Activated CD8-positive, alpha-beta T cell treated with anti-CD3 and anti-CD28 coated beads for 36 hours (primary cell): ENCODE data around the gene CTNNA3. TPM values are rescaled to one million over a fixed set of nuclear protein-coding genes. Genes with fewer than 3 reads are reported as not detected.

ENCODE experiments used
- ATAC-seq: fragments of 200-7000 bp; cut with Tn5 transposase; one replicate; pipeline ENCODE4 v1.10.0; 2021; ENCODE audit warnings: mild to moderate bottlenecking, moderate library complexity
- CTCF ChIA-PET: fragments of 350-600 bp; sonication (Branson Sonifier 250); formaldehyde crosslinking; loops from one replicate; lab custom pipeline; 2021; ENCODE audit warnings: antibody characterized with exemption; lab: Charles Lee
- POLR2A ChIA-PET: fragments of 350-600 bp; sonication (Branson Sonifier 250); formaldehyde crosslinking; loops from one replicate; lab custom pipeline; 2021; ENCODE audit warnings: antibody characterized with exemption; lab: Charles Lee
- DNase-seq: peaks from one replicate; pipeline ENCODE4 v3.0.0-alpha.2; 2020
- H3K27ac Mint-ChIP-seq: one replicate; pipeline ENCODE4 v1.8.0; 2021; ENCODE audit warnings: mild to moderate bottlenecking, mixed read lengths
- H3K27me3 Mint-ChIP-seq: one replicate; pipeline ENCODE4 v1.8.0; 2021; ENCODE audit warnings: mixed read lengths
- H3K36me3 Mint-ChIP-seq: one replicate; pipeline ENCODE4 v1.8.0; 2021; ENCODE audit warnings: low read depth, mixed read lengths
- H3K4me1 Mint-ChIP-seq: one replicate; pipeline ENCODE4 v1.8.0; 2021; ENCODE audit warnings: low read depth, mixed read lengths
- H3K4me3 Mint-ChIP-seq: one replicate; pipeline ENCODE4 v1.8.0; 2021; ENCODE audit warnings: mild to moderate bottlenecking, moderate library complexity, mixed read lengths
- H3K9me3 Mint-ChIP-seq: one replicate; pipeline ENCODE4 v1.8.0; 2021; ENCODE audit warnings: mixed read lengths
- CTCF ChIP-seq: fragments of 200-600 bp; IDR thresholded peaks from one replicate; pipeline ENCODE4 v1.8.0; 2022; ENCODE audit warnings: antibody characterized with exemption, mild to moderate bottlenecking
- intact Hi-C: fragments of 100-400 bp; cut with micrococcal nuclease; formaldehyde crosslinking; loops from one replicate; pipeline ENCODE4 v1.10.0; 2022
- total RNA-seq, 2 experiments: library from RNA; stranded (reverse); gene quantifications; one replicate each; pipeline ENCODE4 v1.2.3, GENCODE V29; 2021

The CTNNA3 gene
- total RNA-seq, 2 experiments from 2014 or later, result not detected

GRCh38 chr10:66381045-66381444, 1315.0 kb downstream of the CTNNA3 start:
- ChIA-PET CTCF (no interaction called here), POLR2A (no interaction called here)
- intact Hi-C loops, result no loop called here
- no peak for DNase-seq
- H3K36me3 Mint-ChIP-seq, result no peaks in the 10 kb centered on the region
- no peaks in the 10 kb centered on the region for H3K27me3 Mint-ChIP-seq
- no peak for ATAC-seq
- no peak overlapping the region for H3K27ac Mint-ChIP-seq
- H3K9me3 Mint-ChIP-seq, result peaks cover 4% of the 10 kb centered on the region
- no peak overlapping the region for H3K4me3 Mint-ChIP-seq
- TF ChIP-seq CTCF, result no peak
- no peaks in the 10 kb centered on the region for H3K4me1 Mint-ChIP-seq

GRCh38 chr10:66378117-66378876, 1317.7 kb downstream of the CTNNA3 start:
- ChIA-PET CTCF (no interaction called here), POLR2A (no interaction called here)
- intact Hi-C loops, result no loop called here
- Mint-ChIP-seq H3K4me1 (no peaks in the 10 kb centered on the region), H3K36me3 (no peaks in the 10 kb centered on the region), H3K27me3 (no peaks in the 10 kb centered on the region), H3K27ac (no peak overlapping the region), H3K4me3 (no peak overlapping the region), H3K9me3 (peaks cover 5% of the 10 kb centered on the region)
- TF ChIP-seq CTCF, result no peak
- ATAC-seq (no peak), DNase-seq (no peak)

GRCh38 chr10:66368146-66368545, 1327.8 kb downstream of the CTNNA3 start:
- TF ChIP-seq CTCF, result no peak
- no peaks in the 10 kb centered on the region for H3K27me3 Mint-ChIP-seq
- H3K4me1 Mint-ChIP-seq, result no peaks in the 10 kb centered on the region
- H3K9me3 Mint-ChIP-seq, result peaks cover 7% of the 10 kb centered on the region
- ATAC-seq (no peak), DNase-seq (no peak)
- POLR2A ChIA-PET, result no interaction called here
- intact Hi-C loops, result no loop called here
- no peak overlapping the region for H3K27ac Mint-ChIP-seq
- CTCF ChIA-PET, result no interaction called here
- no peaks in the 10 kb centered on the region for H3K36me3 Mint-ChIP-seq
- H3K4me3 Mint-ChIP-seq, result no peak overlapping the region

GRCh38 chr10:66366163-66366562, 1329.8 kb downstream of the CTNNA3 start:
- no peak overlapping the region for H3K4me3 Mint-ChIP-seq
- ATAC-seq, result no peak
- no peak for DNase-seq
- intact Hi-C loops, result no loop called here
- CTCF ChIA-PET, result no interaction called here
- TF ChIP-seq CTCF, result no peak
- peaks cover 9% of the 10 kb centered on the region for H3K9me3 Mint-ChIP-seq
- H3K27ac Mint-ChIP-seq, result no peak overlapping the region
- no peaks in the 10 kb centered on the region for H3K4me1 Mint-ChIP-seq
- H3K36me3 Mint-ChIP-seq, result no peaks in the 10 kb centered on the region
- H3K27me3 Mint-ChIP-seq, result no peaks in the 10 kb centered on the region
- POLR2A ChIA-PET, result no interaction called here

GRCh38 chr10:66365686-66366085, 1330.3 kb downstream of the CTNNA3 start:
- intact Hi-C loops, result no loop called here
- no peak overlapping the region for H3K4me3 Mint-ChIP-seq
- CTCF ChIA-PET, result no interaction called here
- TF ChIP-seq CTCF, result no peak
- no peaks in the 10 kb centered on the region for H3K4me1 Mint-ChIP-seq
- H3K27ac Mint-ChIP-seq, result no peak overlapping the region
- no peaks in the 10 kb centered on the region for H3K27me3 Mint-ChIP-seq
- peaks cover 9% of the 10 kb centered on the region for H3K9me3 Mint-ChIP-seq
- ATAC-seq (no peak), DNase-seq (no peak)
- H3K36me3 Mint-ChIP-seq, result no peaks in the 10 kb centered on the region
- POLR2A ChIA-PET, result no interaction called here
